Ascending aorta (tissue), 2 donors: ENCODE results near the gene ACD. TPM values are rescaled to one million over a fixed set of nuclear protein-coding genes. Genes with fewer than 3 reads are reported as not detected.
A peak's percentile ranks its signal among the peaks of the same experiment; 100 is the strongest.

Experiments
- DNase-seq, 2 donors: peaks; one replicate each; pipeline ENCODE4 v3.0.0-alpha.2; 2019; ENCODE audit warnings: low spot score in 2 of 2
- H3K27ac ChIP-seq, 2 donors: fragments of 200-600 bp; sonication (generic); one replicate each; pipeline ENCODE4 v1.5.1; 2016 to 2017; ENCODE audit warnings: mild to moderate bottlenecking in 1 of 2
- H3K27me3 ChIP-seq: fragments of 200-600 bp; sonication (generic); one replicate; pipeline ENCODE4 v1.5.1; 2017
- H3K36me3 ChIP-seq, 2 donors: fragments of 200-600 bp; sonication (generic); one replicate each; pipeline ENCODE4 v1.5.1; 2016
- H3K4me1 ChIP-seq, 2 donors: fragments of 200-600 bp; sonication (generic); one replicate each; pipeline ENCODE4 v1.5.1; 2016 to 2017; ENCODE audit warnings: mild to moderate bottlenecking in 1 of 2
- H3K4me3 ChIP-seq, 2 donors: fragments of 200-600 bp; sonication (generic); one replicate each; pipeline ENCODE4 v1.5.1; 2016 to 2017; ENCODE audit warnings: mild to moderate bottlenecking in 1 of 2
- H3K9me3 ChIP-seq, 2 donors: fragments of 200-600 bp; sonication (generic); one replicate each; pipeline ENCODE4 v1.5.1; 2016
- intact Hi-C: fragments of 100-400 bp; cut with DNase I; formaldehyde crosslinking; loops from one replicate; pipeline ENCODE4 v1.15.1; 2023
- total RNA-seq: library from RNA; depleted of rRNA; stranded (reverse); fragments of >200 nt; gene quantifications from one replicate; pipeline ENCODE4 v1.1.0, GENCODE V29; 2016
- TF ChIP-seq, protein P1 (sequence below), 3 experiments: fragments of 200-600 bp in 2 of 3; fragments of 450-650 bp in 1 of 3; sonication (generic) in 2 of 3; IDR thresholded peaks; one replicate each; pipeline ENCODE4 v1.5.1; 2016 to 2019; ENCODE audit warnings: antibody characterized with exemption in 3 of 3, mild to moderate bottlenecking in 1 of 3, moderate library complexity in 1 of 3

ACD gene
- total RNA-seq, 1 donor from 2014 or later, result 14.5 TPM

DNA sequence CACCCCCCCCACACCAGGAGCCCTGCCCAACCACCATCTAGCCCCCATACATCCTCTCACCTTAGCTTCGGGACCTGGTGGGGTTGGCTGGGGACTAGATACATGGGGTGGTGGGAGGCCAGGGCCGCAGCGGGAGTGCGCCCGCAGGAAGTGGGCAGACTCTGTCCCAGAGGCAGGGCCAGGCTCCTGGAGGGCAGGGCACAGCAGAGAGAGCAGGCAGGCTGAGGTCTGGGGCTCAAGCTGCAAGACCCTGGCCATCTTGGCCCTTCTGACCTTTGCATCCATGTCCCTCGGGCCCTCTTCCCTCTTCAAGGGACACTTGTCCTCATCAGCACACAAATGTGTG is 3.8 kb upstream of the ACD start:
- Histone ChIP-seq H3K27me3 (no peaks in the 10 kb centered on the region), H3K4me1 (peaks cover 20 to 31% of the 10 kb centered on the region in 2 donors), H3K9me3 (no peaks in the 10 kb centered on the region), H3K36me3 (no peaks in the 10 kb centered on the region), H3K4me3 (no peak overlapping the region), H3K27ac (no peak overlapping the region)
- intact Hi-C loops, result loop anchor here (10.0 kb wide), 1 partner anchor 419 kb away; the partner anchor contains the start of genes FHOD1 and SLC9A5
- TF ChIP-seq, protein P1, sequence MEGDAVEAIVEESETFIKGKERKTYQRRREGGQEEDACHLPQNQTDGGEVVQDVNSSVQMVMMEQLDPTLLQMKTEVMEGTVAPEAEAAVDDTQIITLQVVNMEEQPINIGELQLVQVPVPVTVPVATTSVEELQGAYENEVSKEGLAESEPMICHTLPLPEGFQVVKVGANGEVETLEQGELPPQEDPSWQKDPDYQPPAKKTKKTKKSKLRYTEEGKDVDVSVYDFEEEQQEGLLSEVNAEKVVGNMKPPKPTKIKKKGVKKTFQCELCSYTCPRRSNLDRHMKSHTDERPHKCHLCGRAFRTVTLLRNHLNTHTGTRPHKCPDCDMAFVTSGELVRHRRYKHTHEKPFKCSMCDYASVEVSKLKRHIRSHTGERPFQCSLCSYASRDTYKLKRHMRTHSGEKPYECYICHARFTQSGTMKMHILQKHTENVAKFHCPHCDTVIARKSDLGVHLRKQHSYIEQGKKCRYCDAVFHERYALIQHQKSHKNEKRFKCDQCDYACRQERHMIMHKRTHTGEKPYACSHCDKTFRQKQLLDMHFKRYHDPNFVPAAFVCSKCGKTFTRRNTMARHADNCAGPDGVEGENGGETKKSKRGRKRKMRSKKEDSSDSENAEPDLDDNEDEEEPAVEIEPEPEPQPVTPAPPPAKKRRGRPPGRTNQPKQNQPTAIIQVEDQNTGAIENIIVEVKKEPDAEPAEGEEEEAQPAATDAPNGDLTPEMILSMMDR (IDR thresholded peaks at IDR 0.05), result no peak
- no peak for DNase-seq

DNA sequence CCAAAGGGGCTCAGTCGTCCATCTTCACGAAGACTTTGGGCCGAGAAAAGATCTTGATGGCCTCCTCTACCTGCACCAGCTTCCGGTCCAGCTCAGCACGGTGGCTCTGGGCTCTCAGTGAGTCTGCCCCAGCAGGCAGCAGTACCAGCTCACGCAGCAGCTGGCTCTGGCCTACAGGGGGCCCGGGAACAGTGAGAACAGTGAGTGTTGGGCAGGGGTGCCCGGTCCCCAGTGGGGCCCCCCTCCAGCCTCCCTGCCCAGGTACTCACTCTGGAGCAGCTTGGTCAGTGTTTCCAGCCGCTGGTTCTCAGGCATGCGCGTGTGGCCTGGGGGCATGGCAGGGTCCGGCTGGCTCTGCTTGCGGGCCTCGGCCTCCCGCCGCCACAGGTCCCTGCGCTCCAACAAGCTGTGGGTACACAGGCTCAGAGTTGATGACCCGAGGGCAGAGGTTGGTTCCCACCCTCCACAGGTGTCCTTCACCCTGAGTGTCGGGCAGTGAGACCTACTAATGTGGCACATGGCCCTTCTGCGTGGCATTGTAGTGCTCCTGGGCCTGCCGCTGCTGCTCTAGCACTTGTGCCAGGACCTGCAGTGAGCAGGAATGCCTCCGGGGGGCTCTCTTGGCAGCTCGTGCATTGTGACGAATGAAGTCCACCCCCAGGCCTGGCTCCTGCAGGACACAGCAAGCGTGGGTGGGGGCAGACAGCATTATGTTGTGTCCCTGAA is 3.3 kb upstream of the ACD start:
- H3K9me3 ChIP-seq, result no peaks in the 10 kb centered on the region
- intact Hi-C loops, result loop anchor here (10.0 kb wide), 1 partner anchor 419 kb away; the partner anchor contains the start of genes FHOD1 and SLC9A5
- H3K4me3 ChIP-seq, result no peak overlapping the region
- peaks cover 20 to 35% of the 10 kb centered on the region in 2 donors for H3K4me1 ChIP-seq
- no peak overlapping the region for H3K27ac ChIP-seq
- TF ChIP-seq, protein P1 (IDR thresholded peaks at IDR 0.05), result no peak
- no peaks in the 10 kb centered on the region for H3K27me3 ChIP-seq
- peaks cover 0 to 3% of the 10 kb centered on the region in 2 donors for H3K36me3 ChIP-seq
- no peak for DNase-seq

DNA sequence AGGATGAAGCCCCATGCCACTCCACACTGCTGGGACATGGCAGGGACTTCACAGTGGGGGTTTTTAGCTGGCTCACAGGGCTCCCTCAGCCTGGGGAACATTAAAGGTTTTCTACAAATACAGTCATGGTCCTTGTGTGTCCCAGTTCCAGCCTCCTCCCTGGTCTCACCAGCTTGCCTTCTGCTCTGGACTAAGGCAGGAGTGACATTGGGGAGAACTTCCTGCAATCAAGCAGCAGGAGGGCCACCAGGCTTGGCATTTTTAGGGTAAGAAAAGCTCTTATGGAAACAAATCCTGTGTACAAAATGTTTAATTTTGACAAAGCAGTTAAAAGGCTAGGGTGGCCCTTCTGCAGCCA is 2.6 kb upstream of the ACD start:
- Histone ChIP-seq H3K27me3 (no peaks in the 10 kb centered on the region), H3K36me3 (peaks cover 0 to 10% of the 10 kb centered on the region in 2 donors), H3K9me3 (no peaks in the 10 kb centered on the region), H3K4me1 (peaks cover 20 to 33% of the 10 kb centered on the region in 2 donors), H3K27ac (no peak overlapping the region), H3K4me3 (no peak overlapping the region)
- no peak for DNase-seq
- TF ChIP-seq, protein P1 (IDR thresholded peaks at IDR 0.05), result no peak
- intact Hi-C loops, result loop anchor here (10.0 kb wide), 1 partner anchor 418 kb away; the partner anchor contains the start of genes FHOD1 and SLC9A5

DNA sequence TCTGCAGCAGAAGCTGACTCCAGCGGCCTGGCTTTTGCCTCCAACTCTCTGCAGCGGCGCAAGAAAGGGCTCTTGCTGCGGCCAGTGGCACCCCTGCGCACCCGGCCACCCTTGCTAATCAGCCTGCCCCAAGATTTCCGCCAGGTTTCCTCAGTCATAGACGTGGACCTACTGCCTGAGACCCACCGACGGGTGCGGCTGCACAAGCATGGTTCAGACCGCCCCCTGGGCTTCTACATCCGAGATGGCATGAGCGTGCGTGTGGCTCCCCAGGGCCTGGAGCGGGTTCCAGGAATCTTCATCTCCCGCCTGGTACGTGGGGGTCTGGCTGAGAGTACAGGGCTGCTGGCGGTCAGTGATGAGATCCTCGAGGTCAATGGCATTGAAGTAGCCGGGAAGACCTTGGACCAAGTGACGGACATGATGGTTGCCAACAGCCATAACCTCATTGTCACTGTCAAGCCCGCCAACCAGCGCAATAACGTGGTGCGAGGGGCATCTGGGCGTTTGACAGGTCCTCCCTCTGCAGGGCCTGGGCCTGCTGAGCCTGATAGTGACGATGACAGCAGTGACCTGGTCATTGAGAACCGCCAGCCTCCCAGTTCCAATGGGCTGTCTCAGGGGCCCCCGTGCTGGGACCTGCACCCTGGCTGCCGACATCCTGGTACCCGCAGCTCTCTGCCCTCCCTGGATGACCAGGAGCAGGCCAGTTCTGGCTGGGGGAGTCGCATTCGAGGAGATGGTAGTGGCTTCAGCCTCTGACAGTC is 2.0 kb upstream of the ACD start:
- Histone ChIP-seq H3K27ac (no peak overlapping the region), H3K36me3 (peaks cover 0 to 12% of the 10 kb centered on the region in 2 donors)
- DNase-seq, result no peak

DNA sequence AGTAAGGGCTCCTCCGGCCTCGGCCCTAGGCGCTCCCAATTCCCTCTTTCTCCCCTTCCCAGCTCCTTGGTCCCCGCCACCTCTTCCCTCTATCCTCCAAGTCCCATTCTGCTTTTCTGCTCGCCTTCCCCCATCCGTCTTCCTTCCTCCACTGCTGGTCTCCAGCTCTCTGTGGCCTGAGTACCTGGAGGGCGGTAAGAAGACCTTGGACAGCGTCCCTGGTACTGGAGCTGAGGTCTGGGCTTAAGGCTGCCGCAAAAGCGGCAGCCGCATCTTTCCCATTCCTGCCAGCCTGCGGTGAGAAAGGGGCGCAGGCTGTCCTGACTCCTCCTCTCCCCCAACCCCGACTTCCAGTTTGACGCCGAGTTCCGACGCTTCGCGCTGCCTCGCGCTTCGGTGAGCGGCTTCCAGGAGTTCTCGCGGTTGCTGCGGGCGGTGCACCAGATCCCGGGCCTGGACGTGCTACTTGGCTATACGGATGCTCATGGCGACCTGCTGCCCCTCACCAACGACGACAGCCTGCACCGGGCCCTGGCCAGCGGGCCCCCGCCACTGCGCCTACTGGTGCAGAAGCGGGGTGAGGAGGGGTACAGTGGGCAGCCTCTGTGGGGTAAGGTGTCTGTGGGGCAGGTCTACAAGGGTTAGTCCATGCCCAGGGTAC is 1.2 kb upstream of the ACD start:
- Histone ChIP-seq H3K36me3 (peaks cover 0 to 16% of the 10 kb centered on the region in 2 donors), H3K4me3 (peak overlapping the region; percentile 62 to 97), H3K9me3 (no peaks in the 10 kb centered on the region), H3K4me1 (peaks cover 11 to 23% of the 10 kb centered on the region in 2 donors), H3K27me3 (no peaks in the 10 kb centered on the region), H3K27ac (peak overlapping the region; percentile 86 to 90)
- DNase-seq, result no peak
- intact Hi-C loops, result loop anchor here (2.0 to 10.0 kb wide), 2 partner anchors 58 to 416 kb away; partner anchors contain the start of genes FHOD1, GFOD2 and SLC9A5
- TF ChIP-seq, protein P1 (IDR thresholded peaks at IDR 0.05), result no peak

More for the DNA sequence above, 2.0 kb upstream of the ACD start:
- Histone ChIP-seq H3K4me1 (peaks cover 14 to 28% of the 10 kb centered on the region in 2 donors), H3K27me3 (no peaks in the 10 kb centered on the region), H3K4me3 (no peak overlapping the region), H3K9me3 (no peaks in the 10 kb centered on the region)
- intact Hi-C loops, result loop anchor here (2.0 to 10.0 kb wide), 2 partner anchors 57 to 417 kb away; partner anchors contain the start of genes FHOD1, GFOD2 and SLC9A5
- TF ChIP-seq, protein P1 (IDR thresholded peaks at IDR 0.05), result no peak
